NCI-H187 (cell line): ENCODE data around the gene GPN2.

Experiments used
- DNase-seq, 2 experiments: peaks; one replicate each; lab custom pipeline; 2025; lab: John Stamatoyannopoulos, UW

The GPN2 gene

DNA sequence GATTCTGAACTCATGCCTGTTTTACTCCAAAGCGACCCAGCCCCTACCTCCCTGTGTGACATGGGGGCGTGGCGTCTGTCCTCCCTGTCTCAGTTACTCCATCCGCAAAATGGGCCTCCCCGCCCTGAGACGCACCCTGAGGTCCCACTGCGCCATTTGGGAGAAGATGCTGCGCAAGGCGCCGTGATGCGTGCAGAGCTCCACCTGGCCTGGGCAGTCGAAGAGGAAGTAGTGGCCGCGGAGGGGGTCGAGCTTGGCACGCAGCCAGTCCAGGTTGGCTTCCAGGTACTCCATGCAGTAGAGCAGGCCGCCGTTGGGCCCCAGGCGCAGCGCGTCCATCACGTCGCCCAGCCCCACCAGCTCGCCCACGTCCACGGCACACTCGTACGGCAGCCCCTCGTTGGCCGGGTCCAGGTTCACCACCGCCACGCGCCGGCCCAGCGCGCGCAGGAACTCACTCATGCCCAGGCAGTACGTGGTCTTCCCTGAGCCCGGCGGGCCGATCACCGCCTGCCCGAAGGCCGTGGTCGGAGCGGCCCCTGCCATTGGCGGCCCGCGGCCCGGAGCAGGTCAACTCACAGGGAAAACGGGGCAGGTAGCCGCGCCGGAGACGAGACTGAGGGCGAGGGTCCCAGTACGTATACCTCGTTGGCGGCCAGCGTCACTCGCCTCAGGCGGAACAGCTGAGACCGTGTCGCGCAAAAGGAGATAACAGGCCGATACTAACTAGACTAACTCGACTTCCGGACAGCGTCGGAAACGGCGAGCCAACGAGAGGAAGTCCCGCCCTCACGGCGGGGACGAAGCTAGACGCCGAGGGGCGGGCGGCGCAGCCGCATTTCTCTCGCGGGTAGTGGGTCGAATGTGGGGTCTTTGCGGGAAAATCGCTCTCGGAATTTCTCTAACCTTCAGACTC, at the start of gene GPN2:
Gene GPN2, minus strand, starts transcription at position 733 of the 916 bp plus-strand sequence. Its CDS starts 187 bp downstream, at position 546.
- DNase-seq, result peak; percentile 14 to 23

DNA sequence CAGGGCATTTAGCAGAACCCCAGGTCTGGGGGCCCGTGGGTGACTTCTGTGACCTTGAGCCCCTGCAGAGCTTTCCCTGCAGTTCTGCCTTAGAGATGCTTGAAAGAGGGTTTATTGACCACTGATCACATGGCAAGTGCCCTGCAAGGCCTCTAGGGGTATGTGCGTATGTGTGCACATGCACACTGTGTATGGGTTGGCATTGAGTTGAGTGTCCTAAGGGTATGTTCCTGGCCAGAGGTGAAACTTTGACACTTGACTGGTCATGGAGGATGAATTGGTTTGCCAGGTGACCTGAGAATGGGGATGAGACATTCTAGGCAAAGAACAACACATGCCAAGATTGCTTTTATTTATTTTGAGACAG, 48.6 kb upstream of the GPN2 start:
- no peak for DNase-seq

DNA sequence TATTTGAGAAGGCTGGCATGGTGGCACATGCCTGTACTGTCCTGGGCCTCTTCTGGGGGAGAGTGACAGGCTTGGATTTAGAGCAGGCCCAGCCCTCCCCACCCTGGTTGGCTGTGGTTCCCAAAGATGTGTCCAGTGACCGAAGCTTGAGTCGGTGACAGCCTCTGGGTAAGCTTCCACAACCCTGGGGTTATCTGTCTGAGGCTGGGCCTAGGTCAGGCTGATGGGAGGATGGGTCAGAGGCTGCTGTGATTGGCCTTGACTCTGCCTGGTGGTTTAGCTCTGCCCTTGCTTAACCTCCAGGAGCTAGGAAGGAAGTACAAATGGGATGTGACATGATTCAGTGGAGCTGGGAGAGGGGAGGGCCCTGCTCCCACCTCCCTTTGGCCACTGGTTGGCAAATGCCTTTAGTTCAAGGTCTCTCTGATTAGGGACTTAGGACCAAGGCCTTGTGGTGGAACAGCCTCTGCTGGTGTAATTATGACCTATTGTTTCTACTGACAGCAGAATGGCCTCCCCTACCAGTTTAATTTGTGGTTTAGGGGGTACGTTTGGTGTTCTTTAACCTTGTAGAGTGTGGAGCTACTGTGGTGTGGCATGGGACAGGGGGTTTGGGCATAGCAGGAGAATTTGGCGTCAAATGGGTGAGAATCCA, 48.0 kb upstream of the GPN2 start:
- no peak for DNase-seq

DNA sequence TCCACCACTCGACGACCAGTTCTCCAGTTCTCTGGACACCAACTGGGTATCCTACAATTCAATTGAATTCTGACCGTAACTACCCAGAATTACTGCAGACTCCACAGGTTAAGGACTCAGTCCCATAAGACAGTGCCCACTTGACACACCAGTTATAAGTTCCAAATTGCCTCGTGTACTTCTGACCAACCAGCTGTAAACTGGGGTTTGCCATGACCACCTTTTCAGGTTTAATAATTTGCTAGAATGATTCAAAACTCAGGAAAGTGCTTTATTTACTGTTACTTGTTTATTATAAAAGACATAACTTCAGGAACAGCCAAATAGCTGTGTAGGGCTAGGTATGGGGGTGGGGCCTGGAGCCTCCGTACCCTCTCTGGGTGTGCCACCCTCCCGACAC, 46.7 kb upstream of the GPN2 start:
- DNase-seq, result no peak

DNA sequence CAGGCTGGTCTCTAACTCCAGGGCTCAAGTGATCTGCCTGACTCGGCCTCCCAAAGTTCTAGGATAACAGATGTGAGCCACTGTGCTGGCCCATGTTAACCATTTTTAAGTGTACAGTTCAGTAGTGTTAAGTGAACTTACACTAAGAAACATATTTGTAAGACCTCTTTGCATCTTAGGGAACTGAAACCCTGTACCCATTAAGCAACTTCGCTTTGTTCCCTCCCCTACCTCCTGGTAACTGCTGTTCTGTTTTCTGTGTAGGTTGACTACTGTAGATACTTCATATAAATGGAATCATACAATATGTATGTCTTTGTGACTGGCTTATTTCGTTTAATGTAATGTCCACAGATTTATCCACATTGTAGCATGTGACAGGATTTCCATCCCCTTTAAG, 42.4 kb upstream of the GPN2 start:
- DNase-seq, result no peak

DNA sequence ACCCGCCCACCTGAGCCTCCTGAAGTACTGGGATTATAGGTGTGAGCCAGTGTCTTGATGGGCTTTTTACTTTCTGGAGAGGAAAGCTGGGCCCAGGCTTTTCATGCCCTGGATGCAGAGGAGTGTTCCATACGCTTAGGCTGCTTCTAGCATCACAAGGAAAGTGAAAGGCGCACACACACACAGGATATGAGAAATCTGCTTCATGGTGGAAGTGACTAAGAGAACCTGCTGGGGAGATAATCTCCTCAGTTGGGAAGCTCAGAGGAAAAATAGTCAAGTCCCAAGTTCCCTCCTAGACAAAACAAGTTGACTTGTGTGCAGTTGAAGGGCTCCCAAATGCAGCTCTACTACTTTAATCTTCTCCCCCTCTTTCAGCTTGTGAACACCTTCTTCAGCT, 33.6 kb upstream of the GPN2 start:
- no peak for DNase-seq

DNA sequence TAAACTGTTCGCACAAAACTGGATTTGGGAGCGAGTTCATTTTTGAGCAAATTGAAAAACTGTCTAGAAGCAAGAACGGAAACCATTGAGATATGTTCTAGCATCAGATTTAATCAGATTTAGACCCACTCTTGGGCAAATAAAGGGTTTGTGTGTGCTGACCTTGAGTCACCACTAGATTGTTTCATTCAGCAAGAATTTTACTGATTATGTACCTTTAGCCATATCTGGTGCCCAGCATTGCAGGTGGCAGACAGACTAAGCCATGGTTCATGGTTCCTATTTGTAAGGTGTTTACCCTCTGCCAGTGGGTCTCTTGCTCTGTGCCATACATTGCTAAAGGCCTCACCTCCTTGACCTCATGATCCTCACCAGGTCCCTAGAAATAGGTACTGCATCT, 32.8 kb upstream of the GPN2 start:
- DNase-seq, result no peak

DNA sequence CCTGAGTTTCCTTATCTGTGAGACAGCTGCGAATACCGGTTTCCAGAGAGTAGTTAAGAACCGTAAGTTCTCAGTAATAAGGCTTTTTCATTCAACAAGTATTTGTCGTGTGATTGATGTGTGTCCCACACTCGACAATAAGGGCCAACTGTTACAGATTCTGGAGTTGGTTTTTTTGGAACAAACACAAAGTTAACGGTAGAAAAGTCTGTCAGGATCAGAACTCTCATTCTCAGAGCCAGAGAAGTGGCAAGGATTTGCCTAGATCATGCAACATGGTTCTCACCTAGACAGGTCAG, 32.3 kb upstream of the GPN2 start:
- no peak for DNase-seq

DNA sequence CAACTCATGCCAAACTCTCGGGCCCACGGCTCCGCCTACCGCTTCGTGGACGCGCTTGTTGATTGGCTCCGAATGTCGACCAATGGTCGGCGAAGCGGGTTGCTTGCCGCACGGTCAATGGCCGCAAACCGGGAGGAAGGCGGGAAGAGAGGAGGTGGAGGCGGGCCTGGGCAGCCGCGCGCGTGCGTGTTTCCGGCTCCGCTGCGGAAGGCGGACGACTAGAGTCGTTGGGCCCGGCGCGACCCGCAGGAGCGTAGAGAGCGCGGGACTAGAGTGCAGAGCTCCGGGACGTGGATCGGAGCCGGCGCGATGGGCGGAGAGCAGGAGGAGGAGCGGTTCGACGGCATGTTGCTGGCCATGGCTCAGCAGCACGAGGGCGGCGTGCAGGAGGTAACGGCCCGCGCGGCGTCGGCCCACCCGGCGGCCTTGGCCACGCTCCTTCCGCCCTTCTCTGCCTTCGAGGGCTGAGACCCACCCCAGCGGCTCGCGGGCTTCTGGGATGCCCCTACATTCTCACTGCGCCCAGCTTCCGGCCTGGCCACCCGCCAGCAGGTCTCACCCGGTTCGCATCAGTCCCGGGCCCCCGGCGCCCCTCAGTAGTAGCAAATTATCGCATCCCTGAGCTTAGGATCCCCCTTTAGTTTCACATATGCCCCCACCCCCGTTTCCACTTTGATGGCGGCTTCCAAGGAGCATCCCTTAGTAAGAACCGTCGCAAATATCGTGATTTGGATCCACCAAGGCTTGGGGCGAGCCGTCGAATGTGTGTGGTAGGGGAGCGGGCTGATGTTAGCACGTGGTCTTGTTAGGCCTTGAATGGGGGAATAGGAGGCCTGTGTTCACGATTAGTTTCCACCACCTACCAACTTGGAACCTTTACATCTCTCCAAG, 31.7 kb upstream of the GPN2 start, which contains the start of gene NUDC:
Gene NUDC, plus strand, starts transcription at position 204 of the 891 bp plus-strand sequence. Its CDS starts 106 bp downstream, at position 310.
- peak; percentile 89 to 95 for DNase-seq

DNA sequence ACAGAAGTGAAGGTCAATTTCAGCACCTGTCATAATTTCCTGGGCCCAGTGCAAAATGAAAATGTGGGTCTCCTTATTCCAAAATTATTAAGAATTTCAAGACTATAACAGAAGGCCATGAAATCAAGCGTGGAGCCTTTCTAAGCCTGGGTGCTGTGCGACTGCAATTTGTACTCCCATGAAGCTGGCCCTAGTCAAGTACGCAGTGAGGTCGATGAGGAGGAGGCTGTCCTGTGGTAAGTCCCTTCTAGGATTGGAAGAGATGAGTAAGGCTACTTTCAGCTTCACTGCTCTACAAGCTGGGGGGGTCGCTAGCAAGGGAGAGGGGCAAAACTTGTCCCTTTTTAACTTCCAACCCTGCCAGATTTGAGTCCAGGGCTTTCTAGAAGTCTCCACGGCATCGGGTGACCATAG, 31.1 kb upstream of the GPN2 start:
- DNase-seq, result no peak

DNA sequence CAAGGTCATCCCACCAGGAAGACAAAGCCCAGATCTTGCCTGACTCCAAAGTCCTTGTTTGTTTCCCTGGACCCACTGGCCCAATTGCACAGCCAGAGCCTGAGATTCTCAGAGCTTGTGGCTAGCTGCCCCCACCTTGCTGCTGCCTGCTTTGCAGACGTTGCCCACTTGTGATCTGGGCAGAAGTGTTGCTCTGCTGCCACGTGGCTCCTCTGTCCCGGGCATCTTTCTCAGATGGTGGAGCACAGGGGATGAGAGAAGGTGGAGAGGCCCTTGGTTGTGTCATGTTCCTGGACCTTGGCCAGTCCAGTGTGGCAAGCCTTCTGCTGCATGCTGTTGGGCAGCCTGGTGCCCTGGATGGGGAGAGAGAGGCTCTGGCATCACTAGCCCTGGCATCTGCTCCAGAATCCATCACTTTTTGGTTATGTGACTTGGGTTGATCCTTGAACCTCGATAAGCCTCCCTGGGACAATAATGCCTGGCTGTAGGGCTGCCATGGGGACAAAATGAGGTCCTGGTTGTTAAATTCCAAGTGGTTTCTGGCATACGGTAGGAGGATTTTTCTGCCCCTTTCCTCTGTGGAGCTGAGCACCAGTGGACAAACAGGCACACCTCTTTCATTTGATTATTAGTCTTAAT, 25.2 kb upstream of the GPN2 start:
- DNase-seq, result no peak

DNA sequence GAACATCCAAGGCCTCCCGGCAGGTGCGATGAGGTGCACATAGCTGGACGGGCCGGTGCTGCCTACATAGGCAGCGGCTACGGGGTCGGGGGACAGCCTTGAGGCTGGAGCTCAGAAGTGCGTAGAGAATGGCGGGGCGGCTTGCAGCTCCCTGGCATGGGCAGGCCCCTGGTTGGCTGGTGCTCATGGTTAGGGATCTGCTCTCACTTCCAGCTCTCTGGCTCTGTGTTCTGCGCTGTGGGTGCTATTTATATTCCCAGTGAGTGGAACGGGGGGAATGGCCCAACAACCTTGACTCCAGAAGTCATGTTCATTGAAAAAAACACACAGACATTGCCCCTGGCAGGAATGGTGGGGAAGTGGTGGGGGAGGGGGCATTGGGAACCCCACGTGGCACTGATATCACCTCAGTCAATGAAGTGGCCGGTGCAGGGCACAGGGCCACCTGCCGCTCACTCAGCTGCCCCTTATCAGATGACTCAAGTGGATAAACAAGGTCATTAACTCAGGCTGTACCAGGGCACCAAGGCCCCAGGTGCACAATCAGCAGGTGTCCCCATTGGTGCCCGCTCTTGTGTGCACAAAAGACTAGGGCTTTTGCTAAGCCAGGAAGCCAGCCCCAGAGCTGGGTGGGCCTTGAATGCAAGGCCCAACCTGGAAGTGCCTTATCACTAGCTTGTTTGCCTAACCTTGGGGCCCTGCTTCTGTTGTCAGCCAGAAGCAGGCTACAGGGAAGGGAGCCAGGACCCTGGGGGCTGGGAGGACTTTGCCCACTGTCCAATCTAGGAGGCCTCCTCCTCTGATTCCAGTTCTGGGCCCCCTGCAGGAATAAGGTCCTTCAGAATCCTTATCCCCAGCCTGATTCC, 23.9 kb upstream of the GPN2 start, which contains the start of gene NR0B2:
Gene NR0B2, minus strand, starts transcription at position 222 of the 866 bp plus-strand sequence. Its CDS starts 35 bp downstream, at position 187.
- peak; percentile 84 to 90 for DNase-seq

DNA sequence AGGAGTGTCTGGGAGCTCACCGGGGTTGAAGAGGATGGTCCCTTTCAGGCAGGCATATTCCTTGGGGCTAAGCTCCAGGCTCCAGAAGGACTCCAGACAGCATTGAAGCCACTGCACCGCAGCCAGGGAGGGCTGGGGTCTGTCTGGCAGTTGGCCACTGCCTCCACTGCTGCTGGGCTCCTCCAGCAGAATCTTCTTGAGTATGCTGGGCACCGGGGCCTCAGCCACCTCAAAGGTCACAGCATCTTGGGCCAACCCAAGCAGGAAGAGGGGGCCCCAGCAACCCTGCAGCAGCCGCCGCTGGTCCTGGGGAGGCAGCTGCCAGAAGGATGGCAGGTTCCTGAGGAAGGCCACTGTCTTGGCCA, 23.3 kb upstream of the GPN2 start:
- DNase-seq, result no peak

DNA sequence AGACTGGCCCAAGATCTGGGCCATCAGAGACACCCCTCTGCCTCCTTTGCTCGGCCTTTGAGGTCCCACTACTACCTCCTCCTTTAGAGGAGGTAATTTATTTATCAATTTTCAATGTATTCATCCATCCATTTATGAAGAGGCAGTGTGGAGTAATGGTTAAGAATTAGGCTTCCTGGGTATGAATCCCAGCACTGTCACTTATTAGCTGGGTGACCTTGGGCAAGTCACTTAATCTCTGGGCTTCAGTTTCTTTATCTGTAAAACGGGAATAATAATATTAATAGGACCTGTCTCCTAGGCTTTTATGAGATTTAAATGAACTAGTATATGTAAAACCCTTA, 22.0 kb upstream of the GPN2 start:
- no peak for DNase-seq

DNA sequence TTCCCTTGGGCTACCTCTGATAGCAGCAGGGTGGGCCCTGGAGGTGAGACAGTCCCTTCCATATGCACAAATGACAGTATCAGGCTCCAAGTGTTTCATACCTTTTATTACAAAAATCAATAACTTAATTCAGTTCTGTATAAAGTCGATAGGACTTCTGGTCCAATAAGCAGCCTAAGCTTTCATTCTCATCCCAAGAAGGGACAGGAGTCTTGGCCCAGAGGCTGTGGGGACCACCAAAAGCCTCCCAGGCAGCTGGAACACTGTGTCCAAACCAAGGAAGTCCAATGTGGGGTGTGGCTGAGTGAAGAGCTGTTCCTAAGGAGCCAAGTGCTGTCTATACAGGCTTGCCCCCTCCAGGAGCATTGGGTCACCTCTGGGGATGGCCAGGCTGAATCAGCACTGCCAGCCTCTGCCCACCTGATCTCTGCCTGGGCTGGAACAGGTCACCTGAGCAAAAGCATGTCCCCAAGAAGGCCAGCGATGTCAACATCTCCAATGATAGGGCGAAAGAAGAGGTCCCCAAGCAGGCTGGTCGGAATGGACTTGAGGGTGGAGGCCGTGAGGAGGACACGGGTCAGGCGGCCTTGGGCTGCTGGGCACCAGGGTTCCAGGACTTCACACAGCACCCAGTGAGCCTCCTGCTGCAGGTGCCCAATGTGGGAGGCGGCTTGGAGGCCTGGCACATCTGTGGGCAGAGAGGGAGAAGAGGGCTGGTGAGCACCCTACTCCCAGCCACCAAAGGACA, 21.5 kb upstream of the GPN2 start:
- DNase-seq, result no peak

DNA sequence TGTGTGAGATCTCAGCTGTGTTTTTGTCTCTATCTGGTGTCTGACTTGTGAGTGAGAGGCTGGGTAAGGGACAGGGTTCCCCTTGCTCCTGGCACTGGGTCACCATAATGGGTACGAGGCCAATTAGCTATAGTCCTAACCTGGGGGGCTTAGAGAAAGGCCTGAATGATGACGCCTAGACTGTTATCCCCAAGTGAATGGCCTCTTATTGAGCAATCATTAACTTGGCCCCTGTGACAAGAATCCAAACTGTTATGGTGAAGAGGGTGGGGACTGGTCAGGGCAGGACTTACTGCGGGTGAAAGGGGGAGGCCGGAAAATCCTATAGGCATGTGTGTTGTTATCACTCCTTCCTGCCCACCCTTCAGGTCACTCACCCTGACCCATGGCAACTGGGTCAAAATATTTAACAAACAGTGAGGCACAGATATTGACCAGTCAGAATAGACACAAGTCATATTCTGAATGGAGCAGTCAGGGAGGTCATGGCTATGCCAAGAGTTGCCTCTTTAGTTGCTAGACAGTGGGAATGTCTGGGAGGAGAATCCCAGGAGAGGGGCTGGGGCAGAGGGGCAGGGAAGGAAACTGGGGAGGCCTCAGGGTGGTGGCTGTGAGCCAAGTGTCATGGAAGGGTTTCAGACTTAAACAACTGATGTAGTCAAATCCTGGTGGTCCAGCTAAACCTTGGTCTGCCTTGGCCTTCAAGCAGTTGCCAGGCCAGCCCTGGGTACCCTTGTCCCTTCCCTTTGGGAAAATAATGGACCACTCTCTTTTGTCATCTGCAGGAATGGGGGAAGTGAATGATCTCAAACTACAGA, 20.5 kb upstream of the GPN2 start:
- no peak for DNase-seq

DNA sequence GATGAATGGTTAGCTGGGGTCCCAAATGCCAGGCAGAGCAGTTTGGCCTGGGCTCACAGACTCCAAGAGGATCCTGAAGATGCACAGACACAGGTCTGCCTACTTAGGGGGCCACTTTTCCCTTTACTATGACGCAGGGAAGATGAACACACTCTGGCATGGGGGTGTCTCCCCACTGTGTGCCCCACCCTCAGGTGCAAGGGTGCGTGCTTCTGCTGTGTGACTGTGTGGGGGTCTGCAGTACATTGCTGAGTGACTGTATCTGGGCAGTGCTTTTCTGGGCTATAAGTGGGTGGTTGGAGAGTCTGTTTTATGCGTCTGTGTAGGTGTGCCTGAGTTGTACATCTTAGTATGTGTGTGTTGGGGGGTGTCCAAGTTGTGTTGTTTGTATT, 19.9 kb upstream of the GPN2 start:
- no peak for DNase-seq

DNA sequence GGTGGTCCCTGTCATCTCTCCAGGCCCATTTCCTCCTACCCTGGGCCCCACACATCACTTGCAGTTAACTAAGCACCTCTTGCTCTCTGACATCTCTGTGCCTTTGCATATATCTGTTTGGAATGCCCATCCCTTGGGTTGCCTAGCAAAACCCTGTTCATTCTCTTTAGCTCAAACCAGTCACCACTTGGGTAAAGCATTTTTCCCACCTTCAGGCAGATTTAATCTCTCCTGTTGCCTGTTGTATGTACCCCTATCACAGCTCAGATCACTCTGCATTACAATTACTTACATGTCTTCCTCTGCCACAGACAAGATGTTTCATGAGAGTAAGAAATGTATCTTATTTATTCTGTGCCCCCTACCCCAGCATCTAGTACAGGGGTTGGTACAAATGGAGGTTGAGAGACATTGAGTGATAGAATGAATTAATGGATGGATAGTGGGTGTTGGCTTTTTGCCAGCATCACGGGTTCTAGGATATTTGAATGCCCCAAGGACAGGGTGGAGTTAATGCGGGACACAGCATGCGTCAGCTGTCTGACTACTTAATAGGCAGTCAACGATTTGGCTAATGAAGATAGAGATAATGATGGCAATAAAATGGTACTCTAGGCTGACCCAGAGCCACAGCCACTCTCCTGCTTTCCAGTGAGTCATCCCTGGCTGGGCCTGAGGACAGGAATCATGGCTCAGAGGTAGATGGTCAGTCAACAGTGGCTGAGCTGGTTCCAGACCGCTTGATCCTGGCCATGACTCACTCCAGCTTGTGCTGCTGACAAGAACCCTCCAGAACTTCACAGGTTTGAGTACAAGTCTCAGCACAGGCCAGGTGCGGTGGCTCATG, 17.2 kb upstream of the GPN2 start:
- DNase-seq, result no peak
